ENCODE data around the gene TFAP2A.

DNA sequence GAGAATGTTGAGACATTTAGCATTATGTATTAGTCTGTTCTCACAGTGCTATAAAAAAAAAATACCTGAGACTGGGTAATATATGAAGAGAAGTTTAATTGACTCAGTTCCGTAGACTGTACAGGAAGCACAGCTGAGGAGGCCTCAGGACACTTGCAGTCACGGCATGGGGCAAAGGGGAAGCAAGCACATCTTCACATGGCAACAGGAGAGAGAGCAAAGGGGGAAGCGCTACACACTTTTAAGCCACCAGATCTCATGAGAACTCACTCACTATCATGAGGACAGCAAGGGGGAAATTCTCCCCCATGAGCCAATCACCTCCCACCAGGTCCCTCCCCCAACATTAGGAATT is 26.8 kb upstream of the TFAP2A start:
- no peak for TF ChIP-seq POLR2A (IDR thresholded peaks at IDR 0.05)
- TF ChIP-seq CTCF (IDR thresholded peaks at IDR 0.05) = no peak
